Dendritic cell treated with granulocyte-macrophage colony-stimulating factor and Interleukin-4, amounts not matched to agents 40 ng/mL and 50 ng/mL, for 4 days (primary cell): ENCODE results near the gene AHCYL2.

Experiments
- H3K27ac Mint-ChIP-seq: one replicate; pipeline ENCODE4 v1.8.0; 2022; ENCODE audit warnings: mild to moderate bottlenecking, mixed read lengths
- H3K27me3 Mint-ChIP-seq: one replicate; pipeline ENCODE4 v1.8.0; 2022; ENCODE audit warnings: mild to moderate bottlenecking, mixed read lengths
- H3K36me3 Mint-ChIP-seq: one replicate; pipeline ENCODE4 v1.8.0; 2022; ENCODE audit warnings: low read depth, mixed read lengths
- H3K4me1 Mint-ChIP-seq: one replicate; pipeline ENCODE4 v1.8.0; 2022; ENCODE audit warnings: low read depth, mixed read lengths
- H3K4me3 Mint-ChIP-seq: one replicate; pipeline ENCODE4 v1.8.0; 2022; ENCODE audit warnings: mild to moderate bottlenecking, moderate library complexity, mixed read lengths
- H3K9me3 Mint-ChIP-seq: one replicate; pipeline ENCODE4 v1.8.0; 2022; ENCODE audit warnings: mixed read lengths
- intact Hi-C: fragments of 100-400 bp; cut with micrococcal nuclease; formaldehyde crosslinking; loops from one replicate; pipeline ENCODE4 v1.15.0; 2022

Gene AHCYL2

GRCh38 chr7:129307592-129307991 lies 82.8 kb downstream of the AHCYL2 start:
- H3K27ac Mint-ChIP-seq: no peak overlapping the region
- H3K36me3 Mint-ChIP-seq: peaks cover 19% of the 10 kb centered on the region
- no peak overlapping the region for H3K4me3 Mint-ChIP-seq
- intact Hi-C loops: no loop called here
- peaks cover 5% of the 10 kb centered on the region for H3K4me1 Mint-ChIP-seq
- peaks cover 10% of the 10 kb centered on the region for H3K9me3 Mint-ChIP-seq
- no peaks in the 10 kb centered on the region for H3K27me3 Mint-ChIP-seq

- Mint-ChIP-seq H3K4me1 (peaks cover 5% of the 10 kb centered on the region), H3K27me3 (no peaks in the 10 kb centered on the region), H3K36me3 (peaks cover 15% of the 10 kb centered on the region), H3K27ac (no peak overlapping the region), H3K4me3 (no peak overlapping the region), H3K9me3 (peaks cover 10% of the 10 kb centered on the region)
- intact Hi-C loops: no loop called here
These were observed 83.2 kb downstream of the AHCYL2 start for GRCh38 chr7:129308047-129308446.

GRCh38 chr7:129311429-129311828 lies 86.6 kb downstream of the AHCYL2 start:
- intact Hi-C loops: no loop called here
- Mint-ChIP-seq H3K36me3 (peaks cover 13% of the 10 kb centered on the region), H3K4me1 (peaks cover 5% of the 10 kb centered on the region), H3K4me3 (no peak overlapping the region), H3K27ac (no peak overlapping the region), H3K27me3 (no peaks in the 10 kb centered on the region), H3K9me3 (no peaks in the 10 kb centered on the region)

GRCh38 chr7:129313282-129313681 lies 88.5 kb downstream of the AHCYL2 start:
- intact Hi-C loops: no loop called here
- Mint-ChIP-seq H3K27ac (no peak overlapping the region), H3K4me1 (no peaks in the 10 kb centered on the region)

GRCh38 chr7:129315960-129316359 lies 91.1 kb downstream of the AHCYL2 start:
- Mint-ChIP-seq H3K4me1 (no peaks in the 10 kb centered on the region), H3K27me3 (no peaks in the 10 kb centered on the region), H3K36me3 (peaks cover 21% of the 10 kb centered on the region), H3K4me3 (no peak overlapping the region), H3K9me3 (no peaks in the 10 kb centered on the region), H3K27ac (no peak overlapping the region)
- intact Hi-C loops: no loop called here

More at GRCh38 chr7:129313282-129313681, 88.5 kb downstream of the AHCYL2 start:
- Mint-ChIP-seq H3K36me3 (peaks cover 13% of the 10 kb centered on the region), H3K27me3 (no peaks in the 10 kb centered on the region), H3K4me3 (no peak overlapping the region), H3K9me3 (no peaks in the 10 kb centered on the region)

- intact Hi-C loops: no loop called here
- peaks cover under 1% of the 10 kb centered on the region for H3K9me3 Mint-ChIP-seq
- no peaks in the 10 kb centered on the region for H3K27me3 Mint-ChIP-seq
- peaks cover 32% of the 10 kb centered on the region for H3K36me3 Mint-ChIP-seq
- no peak overlapping the region for H3K27ac Mint-ChIP-seq
- H3K4me3 Mint-ChIP-seq: no peak overlapping the region
- no peaks in the 10 kb centered on the region for H3K4me1 Mint-ChIP-seq
These were observed 92.6 kb downstream of the AHCYL2 start for GRCh38 chr7:129317450-129317849.

GRCh38 chr7:129327076-129327475 lies 102.2 kb downstream of the AHCYL2 start:
- Mint-ChIP-seq H3K27me3 (no peaks in the 10 kb centered on the region), H3K36me3 (peaks cover 43% of the 10 kb centered on the region), H3K9me3 (peaks cover 31% of the 10 kb centered on the region), H3K4me1 (no peaks in the 10 kb centered on the region), H3K4me3 (no peak overlapping the region), H3K27ac (no peak overlapping the region)
- intact Hi-C loops: no loop called here

- H3K27ac Mint-ChIP-seq: no peak overlapping the region
- no peaks in the 10 kb centered on the region for H3K9me3 Mint-ChIP-seq
- no peaks in the 10 kb centered on the region for H3K4me1 Mint-ChIP-seq
- H3K36me3 Mint-ChIP-seq: peaks cover 8% of the 10 kb centered on the region
- H3K4me3 Mint-ChIP-seq: no peak overlapping the region
- intact Hi-C loops: no loop called here
- H3K27me3 Mint-ChIP-seq: no peaks in the 10 kb centered on the region
These were observed 107.6 kb downstream of the AHCYL2 start for GRCh38 chr7:129332254-129333035.

GRCh38 chr7:129334473-129334872 lies 109.6 kb downstream of the AHCYL2 start:
- no peaks in the 10 kb centered on the region for H3K27me3 Mint-ChIP-seq
- intact Hi-C loops: no loop called here

GRCh38 chr7:129338450-129338849 lies 113.6 kb downstream of the AHCYL2 start:
- H3K27me3 Mint-ChIP-seq: no peaks in the 10 kb centered on the region
- H3K36me3 Mint-ChIP-seq: no peaks in the 10 kb centered on the region
- H3K27ac Mint-ChIP-seq: no peak overlapping the region
- peaks cover 9% of the 10 kb centered on the region for H3K4me1 Mint-ChIP-seq
- no peaks in the 10 kb centered on the region for H3K9me3 Mint-ChIP-seq
- H3K4me3 Mint-ChIP-seq: no peak overlapping the region
- intact Hi-C loops: no loop called here

More at GRCh38 chr7:129334473-129334872, 109.6 kb downstream of the AHCYL2 start:
- Mint-ChIP-seq H3K27ac (no peak overlapping the region), H3K9me3 (no peaks in the 10 kb centered on the region), H3K4me3 (no peak overlapping the region), H3K36me3 (no peaks in the 10 kb centered on the region), H3K4me1 (no peaks in the 10 kb centered on the region)

GRCh38 chr7:129341212-129341611 lies 116.4 kb downstream of the AHCYL2 start:
- Mint-ChIP-seq H3K36me3 (no peaks in the 10 kb centered on the region), H3K27ac (no peak overlapping the region), H3K9me3 (no peaks in the 10 kb centered on the region), H3K27me3 (no peaks in the 10 kb centered on the region), H3K4me3 (no peak overlapping the region), H3K4me1 (peaks cover 14% of the 10 kb centered on the region)
- intact Hi-C loops: no loop called here

GRCh38 chr7:129341816-129342806 lies 117.3 kb downstream of the AHCYL2 start:
- peaks cover 14% of the 10 kb centered on the region for H3K4me1 Mint-ChIP-seq
- intact Hi-C loops: no loop called here
- H3K4me3 Mint-ChIP-seq: no peak overlapping the region

GRCh38 chr7:129343099-129343700 lies 118.4 kb downstream of the AHCYL2 start:
- Mint-ChIP-seq H3K27me3 (no peaks in the 10 kb centered on the region), H3K36me3 (no peaks in the 10 kb centered on the region), H3K9me3 (no peaks in the 10 kb centered on the region), H3K4me1 (peaks cover 14% of the 10 kb centered on the region), H3K27ac (no peak overlapping the region), H3K4me3 (no peak overlapping the region)
- intact Hi-C loops: loop anchor here (1.0 kb wide), 1 partner anchor 129 kb away; no protein-coding TSS in a partner anchor

More at GRCh38 chr7:129341816-129342806, 117.3 kb downstream of the AHCYL2 start:
- Mint-ChIP-seq H3K9me3 (no peaks in the 10 kb centered on the region), H3K27ac (no peak overlapping the region), H3K27me3 (no peaks in the 10 kb centered on the region), H3K36me3 (no peaks in the 10 kb centered on the region)

- H3K27me3 Mint-ChIP-seq: no peaks in the 10 kb centered on the region
- H3K27ac Mint-ChIP-seq: no peak overlapping the region
- H3K4me3 Mint-ChIP-seq: no peak overlapping the region
- peaks cover 5% of the 10 kb centered on the region for H3K4me1 Mint-ChIP-seq
- intact Hi-C loops: no loop called here
- H3K36me3 Mint-ChIP-seq: no peaks in the 10 kb centered on the region
- no peaks in the 10 kb centered on the region for H3K9me3 Mint-ChIP-seq
These were observed 122.5 kb downstream of the AHCYL2 start for GRCh38 chr7:129347330-129347729.
